HG03469 (cell line): Measurements from ENCODE around the gene RALY.
A peak's percentile ranks its signal among the peaks of the same experiment; 100 is the strongest.

ENCODE experiments used
- ATAC-seq: cut with Tn5 transposase; IDR thresholded peaks from one replicate; pipeline ENCODE4 v1.9.1; 2021; ENCODE audit warnings: mild to moderate bottlenecking, moderate library complexity, moderate number of reproducible peaks; ENCODE audit not compliant: unreplicated experiment

RALY gene

GRCh38 chr20:34100576-34100975 is 106.9 kb downstream of the RALY start:
- ATAC-seq, result no peak

DNA sequence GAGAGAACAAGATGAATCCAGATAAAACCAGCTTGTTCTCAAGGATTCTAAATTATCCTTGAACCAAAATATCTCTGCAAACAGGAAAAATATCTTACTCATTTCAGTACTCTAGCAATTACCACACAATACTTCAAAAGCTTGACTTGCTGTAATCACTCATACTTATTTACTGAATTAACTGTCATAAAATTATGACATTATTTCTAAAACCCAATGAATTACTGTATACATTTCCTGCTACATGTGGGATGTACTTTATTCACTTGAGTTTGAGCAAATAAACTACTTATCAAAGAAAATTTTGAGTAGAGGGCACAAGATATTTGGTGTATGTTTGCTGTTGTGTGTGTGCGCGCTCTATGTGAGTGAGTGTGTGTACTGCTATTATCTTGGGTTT is 108.6 kb downstream of the RALY start:
- ATAC-seq, result no peak

- no peak for ATAC-seq
Measured at GRCh38 chr20:34104059-34104458, 110.3 kb downstream of the RALY start.

GRCh38 chr20:34105978-34106675 is 112.4 kb downstream of the RALY start:
- ATAC-seq, result no peak

DNA sequence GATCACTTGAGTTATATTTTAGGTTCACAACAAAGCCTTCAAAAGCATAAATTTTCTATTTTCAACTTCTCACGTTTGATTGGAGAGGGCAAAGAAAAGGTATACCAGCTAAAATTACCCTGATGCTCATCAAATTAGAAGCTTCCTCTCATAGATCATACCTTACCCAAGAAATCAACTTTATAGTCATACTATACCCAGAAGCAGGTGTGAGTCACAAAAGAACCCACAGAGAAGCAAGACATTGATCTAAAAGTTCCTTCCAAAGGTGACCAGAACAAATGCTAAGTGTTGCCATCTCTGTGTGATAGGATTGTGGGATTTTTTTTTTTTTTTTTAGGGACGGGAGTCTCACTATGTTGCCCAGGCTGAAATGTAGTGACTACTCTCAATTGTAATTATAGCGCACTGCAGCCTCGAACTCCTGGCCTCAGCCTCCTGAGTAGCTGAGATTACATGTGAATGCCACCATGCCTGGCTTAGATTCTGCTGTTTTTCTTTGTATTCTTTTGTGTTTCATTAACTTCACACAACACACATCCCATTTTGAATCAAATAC is 115.0 kb downstream of the RALY start:
- no peak for ATAC-seq

DNA sequence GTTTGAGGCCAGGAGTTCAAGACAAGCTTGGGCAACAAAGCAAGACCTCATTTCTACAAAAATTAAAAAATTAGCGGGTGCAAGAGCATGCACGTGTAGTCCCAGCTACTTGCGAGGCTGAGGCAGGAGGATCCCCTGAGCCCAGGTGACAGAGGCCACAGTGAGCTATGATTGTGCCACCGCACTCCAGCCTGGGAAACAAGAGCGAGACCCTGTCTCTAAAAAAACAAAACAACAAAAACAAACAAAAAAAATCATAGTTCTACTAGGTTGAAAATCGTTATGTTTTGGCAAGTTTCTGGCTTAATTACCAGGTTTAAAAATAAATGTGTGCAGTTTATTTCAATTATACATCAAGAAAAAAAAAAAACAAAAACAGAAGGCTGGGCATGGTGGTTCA is 115.7 kb downstream of the RALY start:
- ATAC-seq, result no peak

GRCh38 chr20:34110025-34110744 is 116.5 kb downstream of the RALY start:
- ATAC-seq, result no peak

DNA sequence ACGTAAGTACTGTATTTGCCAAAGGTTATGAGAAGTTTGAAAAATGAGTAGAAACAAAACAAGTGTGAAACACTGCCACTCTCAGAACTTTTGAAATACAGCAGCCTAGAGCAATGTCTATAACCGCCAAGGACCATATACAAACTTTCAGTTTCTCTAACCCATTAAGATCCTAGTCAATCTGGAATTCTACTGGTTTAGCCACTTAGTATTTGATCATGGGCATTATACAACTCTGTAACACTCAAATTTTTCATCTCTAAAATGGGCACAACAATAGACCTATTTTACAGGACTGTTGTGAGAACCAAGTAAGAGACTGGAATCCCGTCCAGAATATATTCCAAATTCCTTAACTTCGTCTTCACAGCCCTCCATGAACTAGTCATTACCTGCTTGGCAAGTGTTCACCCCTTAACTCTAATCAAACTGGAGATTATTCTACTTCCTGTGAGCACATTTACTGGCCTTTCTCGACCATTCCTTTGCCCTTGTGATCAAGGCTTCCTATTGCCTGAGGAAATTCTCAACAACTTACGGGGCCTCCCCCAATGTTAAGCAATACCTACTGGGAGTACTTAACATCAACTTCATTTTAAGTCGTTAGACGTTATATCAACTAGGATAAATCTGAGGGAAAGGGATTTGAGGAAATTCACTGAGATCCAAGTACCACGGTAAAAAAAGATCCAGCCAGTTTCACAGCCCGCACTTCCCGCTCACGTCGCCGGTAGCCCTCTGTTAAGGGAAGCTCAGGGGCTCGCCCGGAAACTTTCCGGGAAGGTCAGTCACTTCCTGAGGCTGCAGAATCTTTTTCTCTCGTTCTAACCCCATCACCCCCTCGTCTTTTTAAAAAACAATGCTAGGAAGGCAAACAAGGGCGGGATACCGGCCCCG is 117.3 kb downstream of the RALY start:
- ATAC-seq, result no peak

DNA sequence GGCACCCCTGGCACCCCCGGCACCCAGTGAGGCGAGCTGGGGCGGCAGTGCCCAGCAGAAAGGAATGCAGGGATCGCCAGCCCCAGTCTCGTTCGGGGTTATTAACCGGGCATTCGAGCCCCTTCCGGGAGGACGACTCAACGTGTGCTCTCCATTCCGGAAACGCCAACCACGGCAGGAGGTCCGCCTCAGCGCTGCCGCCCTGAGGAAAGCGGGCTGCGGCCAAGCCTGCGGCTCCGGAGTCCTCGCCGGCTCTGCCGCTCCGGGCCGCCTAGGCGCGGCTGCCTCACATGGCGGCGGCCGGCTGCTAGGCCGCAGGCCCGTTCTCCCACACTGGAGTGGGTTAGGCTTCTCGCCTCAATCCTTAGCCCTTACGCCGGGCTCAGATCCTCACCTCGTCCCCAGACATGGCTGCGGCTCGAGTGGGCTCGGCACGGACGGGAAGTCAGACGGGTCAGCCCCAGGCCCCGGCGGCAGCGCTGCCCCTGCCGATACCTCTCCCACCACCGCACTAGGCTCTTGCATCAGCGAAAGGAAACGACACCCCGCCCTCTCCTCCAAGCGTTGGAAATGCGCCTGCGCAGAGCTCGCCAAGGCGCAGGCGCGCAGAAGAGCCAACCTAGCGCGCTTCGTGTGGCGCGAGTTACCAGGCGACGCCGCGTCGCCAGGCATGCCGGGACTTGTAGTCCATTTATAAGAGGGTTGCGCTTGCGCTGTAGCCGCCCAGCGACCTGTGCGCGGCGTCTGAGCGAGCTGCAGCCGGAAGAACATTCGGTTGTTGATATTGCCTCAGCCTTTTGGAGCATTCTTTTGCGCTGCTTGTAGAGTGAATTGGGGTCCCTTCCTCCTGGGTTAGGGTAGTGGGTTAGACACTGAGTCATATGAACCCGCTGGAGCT is 118.2 kb downstream of the RALY start, which contains the start of gene EIF2S2:
Gene EIF2S2, minus strand, starts transcription at position 542 of the 898 bp plus-strand sequence. Its CDS starts 133 bp downstream, at position 409.
- ATAC-seq, result peak; percentile 84

GRCh38 chr20:34112600-34113101 is 118.9 kb downstream of the RALY start:
- no peak for ATAC-seq

DNA sequence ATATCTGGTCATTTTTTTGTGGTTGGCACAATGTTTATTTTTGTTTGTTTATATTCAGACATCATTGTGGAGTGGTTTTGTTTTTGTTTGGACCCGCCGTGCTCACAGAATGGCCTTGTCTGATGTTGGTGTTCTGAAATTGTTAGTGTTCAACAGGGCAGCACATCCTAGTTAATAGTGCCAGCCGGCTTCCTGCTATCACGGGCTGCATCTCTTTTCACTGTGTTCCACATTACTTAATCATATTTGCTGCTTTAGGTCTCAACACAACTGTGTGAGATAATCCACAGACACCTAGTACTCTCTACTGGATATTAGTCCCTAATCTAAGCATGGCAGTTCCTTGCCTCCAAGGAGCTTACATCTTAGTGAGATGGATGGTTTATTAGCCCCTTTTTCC is 121.1 kb downstream of the RALY start:
- ATAC-seq, result no peak

DNA sequence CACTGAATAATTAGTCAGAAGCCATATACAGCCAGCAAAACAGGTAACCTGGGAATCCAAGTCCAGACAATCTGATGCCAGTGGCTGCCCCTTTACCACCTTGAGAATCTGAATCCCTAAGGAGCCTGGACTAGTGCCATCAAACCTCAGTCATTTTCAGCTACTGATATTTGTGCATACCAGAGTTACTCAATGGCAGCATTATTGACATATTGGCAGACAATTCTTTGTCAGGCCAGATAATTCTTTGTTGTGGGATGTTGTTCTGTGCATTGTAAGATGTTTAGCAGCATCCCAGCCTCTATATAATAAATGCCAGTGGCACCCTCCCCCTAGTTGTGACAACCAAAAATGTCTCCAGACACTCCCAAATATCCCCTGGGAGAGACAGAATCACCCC is 121.5 kb downstream of the RALY start:
- no peak for ATAC-seq

DNA sequence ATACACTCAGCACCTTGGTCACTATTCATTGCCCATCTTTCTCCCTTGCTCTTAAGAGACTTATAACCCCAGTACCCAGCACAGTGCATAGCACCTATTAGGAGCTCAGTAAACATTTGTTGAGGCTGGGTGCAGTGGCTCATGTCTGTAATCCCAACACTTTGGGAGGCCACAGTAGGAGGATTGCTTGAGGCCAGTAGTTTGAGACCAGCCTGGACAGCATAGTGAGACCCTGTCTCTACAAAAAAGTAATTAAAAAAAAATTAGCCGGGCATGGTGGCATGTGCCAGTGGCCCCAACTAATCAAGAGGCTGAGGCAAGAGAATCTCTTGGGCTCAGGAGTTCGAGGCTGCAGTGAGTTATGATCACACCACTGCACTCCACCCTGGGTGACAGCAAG is 126.5 kb downstream of the RALY start:
- no peak for ATAC-seq

DNA sequence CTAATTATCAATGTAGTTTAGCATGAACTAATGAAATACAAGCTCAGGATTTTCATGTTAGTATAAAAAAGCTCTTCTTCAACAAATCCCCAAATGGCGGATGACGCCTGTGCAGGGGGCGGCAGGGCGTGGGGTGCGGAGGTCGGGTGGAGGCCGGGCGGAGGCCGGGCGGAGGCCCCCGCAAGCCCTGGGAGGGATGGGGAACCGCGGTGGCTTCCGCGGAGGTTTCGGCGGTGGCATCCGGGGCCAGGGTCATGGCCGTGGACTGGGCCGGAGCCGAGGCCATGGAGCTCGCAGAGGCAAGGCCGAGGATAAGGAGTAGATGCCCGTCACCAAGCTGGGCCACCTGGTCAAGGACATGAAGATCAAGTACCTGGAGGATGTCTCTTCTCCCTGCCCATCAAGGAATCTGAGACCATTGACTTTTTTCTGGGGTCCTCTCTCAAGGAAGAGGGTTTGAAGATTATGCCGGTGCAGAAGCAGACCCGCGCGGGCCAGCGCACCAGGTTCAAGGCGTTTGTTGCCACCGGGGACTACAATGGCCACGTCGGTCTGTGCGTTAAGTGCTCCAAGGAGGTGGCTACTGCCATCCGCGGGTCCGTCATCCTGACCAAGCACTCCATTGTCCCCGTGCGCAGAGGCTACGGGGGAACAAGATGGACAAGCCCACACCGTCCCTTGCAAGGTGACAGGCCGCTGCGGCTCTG is 128.7 kb downstream of the RALY start:
- ATAC-seq, result no peak

DNA sequence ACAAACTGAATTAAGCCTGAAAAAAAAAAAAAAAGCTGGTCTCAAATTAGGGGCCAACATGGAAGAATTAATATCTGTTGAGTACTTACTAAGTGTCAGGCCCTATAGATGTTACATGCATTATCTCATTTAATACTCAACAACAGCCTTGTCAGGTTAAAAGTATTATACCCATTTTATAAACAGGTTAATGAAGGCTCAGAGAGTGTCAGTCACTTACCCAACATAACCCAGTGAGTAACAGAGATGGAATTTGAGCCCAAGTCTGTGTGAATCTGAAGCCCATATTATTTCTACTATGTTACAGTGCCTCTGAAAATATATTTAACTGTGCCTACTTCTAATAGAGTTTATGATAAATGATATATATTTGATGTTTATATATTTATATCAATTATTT is 129.6 kb downstream of the RALY start:
- ATAC-seq, result no peak

DNA sequence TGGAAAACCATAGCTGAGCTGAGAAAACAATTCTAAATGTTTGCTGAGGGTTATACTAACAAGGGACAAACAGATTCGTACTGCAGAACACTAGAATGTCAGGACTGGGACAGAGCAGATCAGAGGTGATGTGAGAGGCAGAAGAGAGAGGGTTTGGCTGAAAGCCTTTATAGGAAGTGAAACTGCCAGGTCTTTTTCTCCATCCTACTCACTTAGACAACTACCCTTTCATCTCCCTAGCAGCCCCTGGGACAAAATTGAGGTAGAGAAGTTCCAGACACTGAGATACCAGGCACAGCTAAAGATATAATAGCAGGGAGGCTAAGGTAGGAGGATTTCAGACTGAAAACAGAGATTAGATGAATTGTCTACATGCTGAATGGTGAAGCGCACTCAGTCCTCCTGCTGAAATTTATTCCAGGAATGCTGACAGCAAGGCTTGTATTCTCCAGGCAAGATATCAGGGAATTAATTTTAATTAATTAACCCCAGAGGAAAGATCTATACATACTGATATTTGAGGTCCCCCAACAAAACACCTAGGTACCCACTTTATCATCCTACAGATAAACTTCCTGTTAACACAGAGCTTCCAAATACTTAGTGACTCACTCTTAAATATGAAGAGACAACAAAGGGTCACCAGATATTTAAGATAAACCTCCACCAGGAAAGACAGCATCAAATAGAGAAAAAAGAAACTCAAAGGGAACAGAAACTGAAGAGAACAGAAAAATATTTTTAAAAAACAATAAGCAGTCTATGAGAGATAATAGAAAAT is 130.9 kb downstream of the RALY start:
- no peak for ATAC-seq

- no peak for ATAC-seq
Measured at GRCh38 chr20:34127792-34128191, 134.1 kb downstream of the RALY start.

DNA sequence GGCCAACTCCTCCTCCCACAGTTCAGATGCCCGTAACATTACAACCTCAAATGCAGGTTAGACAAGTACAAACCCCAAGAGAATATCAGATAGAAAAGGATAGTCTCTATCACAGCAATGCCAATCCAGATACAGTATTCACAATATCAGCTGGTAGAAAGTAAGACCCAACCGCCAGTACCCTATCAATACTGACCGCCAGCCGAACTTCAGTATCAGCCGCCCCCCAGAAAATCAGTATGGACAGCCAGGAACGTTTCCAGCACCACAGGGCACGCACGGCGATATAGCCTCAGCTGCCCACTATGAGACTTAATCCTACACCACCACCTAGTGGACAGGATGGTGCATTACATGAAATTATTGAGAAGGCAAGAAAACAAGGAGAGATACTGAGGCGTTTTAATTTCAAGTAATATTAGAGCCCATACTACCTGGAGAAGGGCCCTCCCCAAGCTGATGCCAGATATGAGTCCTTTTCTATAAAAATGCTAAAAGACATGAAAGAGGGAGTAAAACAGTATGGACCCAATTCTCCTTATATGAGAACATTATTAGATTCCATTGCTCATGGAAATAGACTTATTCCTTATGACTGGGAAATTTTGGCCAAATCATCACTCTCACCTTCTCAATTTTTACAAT is 135.9 kb downstream of the RALY start:
- ATAC-seq, result no peak
